Activated CD4-positive, alpha-beta T cell treated with anti-CD3 and anti-CD28 coated beads, Interleukin-2, amount 50 U/mL, for 1 hour (primary cell): Measurements from ENCODE around the gene PRKAG2.
"Not testable (repeated sequence)": the region's sequence is repeated elsewhere in the genome, so short reads cannot be mapped to it uniquely, and the experiment has no call there.

Source experiments
- DNase-seq: peaks from one replicate; pipeline ENCODE4 v3.0.0-alpha.2; 2020

Gene PRKAG2

GRCh38 chr7:151849008-151849878 lies 27.7 kb downstream of the PRKAG2 start:
- DNase-seq: no peak

GRCh38 chr7:151847681-151848081 lies 29.2 kb downstream of the PRKAG2 start:
- no peak for DNase-seq

- DNase-seq: no peak
Measured at GRCh38 chr7:151847136-151847535, 29.8 kb downstream of the PRKAG2 start.

DNA sequence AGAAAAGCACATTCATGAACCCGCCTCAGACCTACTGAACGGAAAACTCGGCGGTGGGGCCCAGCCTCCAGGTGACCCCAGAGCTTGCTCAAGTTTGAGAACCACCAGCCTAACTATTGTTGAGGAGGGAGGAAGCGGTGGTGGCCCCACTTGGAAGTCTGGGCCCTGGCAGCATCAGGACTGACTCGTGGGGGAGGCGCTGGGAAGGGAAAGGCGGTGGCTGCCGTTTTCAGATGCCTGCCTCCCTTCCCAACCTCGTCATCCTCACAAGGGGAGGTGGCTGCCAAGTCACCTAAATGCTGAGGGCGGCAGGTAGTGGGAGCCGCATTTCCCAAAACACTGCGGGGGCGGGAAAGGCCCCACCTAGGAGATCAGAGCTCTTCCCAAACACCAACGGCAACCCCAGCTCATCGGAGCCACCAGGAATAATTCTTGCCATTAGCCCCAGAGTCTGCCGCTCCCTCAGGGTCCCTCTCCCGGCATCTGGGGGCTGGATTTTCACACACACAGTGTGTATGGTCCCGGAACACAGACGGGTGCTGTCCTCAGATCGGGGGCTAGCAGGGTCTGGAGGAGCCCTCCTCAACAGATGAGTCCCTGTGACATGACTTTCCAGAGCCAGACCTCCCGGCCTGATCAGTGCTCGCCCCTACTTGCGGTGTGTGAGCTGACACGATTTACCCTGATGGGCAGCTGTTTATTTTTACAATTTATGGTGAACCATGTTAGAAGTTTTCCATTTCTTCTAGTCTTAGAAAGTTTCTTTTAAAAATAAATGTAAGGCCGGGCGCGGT lies 31.3 kb downstream of the PRKAG2 start:
- no peak for DNase-seq

- DNase-seq: no peak
Measured at GRCh38 chr7:151844825-151845200, 32.1 kb downstream of the PRKAG2 start.

DNA sequence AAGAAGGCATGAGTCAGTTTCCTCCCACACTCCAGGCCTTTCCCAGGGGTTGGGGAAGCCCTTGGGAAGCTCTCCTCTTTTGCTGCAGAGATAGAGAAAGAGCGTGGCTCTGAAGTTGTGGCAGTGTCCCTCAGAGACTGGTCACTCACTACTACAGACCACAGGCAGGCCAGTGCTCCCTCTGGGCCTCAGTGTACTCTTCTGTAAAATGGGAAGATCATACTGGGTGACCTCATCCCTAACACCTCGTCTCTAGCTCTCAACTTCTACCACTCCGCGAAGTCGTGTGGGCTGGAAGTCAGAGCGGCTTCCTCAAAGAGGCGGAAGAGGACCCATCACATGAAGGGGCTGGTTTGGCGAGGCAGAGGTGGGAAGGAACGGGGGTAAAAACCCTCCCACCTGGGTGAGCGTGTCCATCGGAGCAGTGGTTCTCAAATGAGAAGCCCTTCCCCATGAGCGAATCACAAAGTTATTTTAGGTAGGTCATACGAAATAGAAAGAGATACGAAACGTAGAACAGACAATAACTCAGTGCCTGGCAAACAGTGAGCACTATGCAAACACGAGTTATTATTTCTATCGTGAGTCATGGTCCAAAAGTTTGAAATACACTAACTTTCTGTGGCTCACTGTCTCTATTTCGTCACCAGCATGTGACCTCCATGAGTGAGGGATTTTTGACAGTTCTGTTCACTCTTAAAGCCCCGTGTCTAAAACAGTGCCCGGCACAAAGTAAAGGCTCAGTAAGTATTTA lies 32.7 kb downstream of the PRKAG2 start:
- DNase-seq: no peak

GRCh38 chr7:151843181-151843580 lies 33.7 kb downstream of the PRKAG2 start:
- DNase-seq: no peak

DNA sequence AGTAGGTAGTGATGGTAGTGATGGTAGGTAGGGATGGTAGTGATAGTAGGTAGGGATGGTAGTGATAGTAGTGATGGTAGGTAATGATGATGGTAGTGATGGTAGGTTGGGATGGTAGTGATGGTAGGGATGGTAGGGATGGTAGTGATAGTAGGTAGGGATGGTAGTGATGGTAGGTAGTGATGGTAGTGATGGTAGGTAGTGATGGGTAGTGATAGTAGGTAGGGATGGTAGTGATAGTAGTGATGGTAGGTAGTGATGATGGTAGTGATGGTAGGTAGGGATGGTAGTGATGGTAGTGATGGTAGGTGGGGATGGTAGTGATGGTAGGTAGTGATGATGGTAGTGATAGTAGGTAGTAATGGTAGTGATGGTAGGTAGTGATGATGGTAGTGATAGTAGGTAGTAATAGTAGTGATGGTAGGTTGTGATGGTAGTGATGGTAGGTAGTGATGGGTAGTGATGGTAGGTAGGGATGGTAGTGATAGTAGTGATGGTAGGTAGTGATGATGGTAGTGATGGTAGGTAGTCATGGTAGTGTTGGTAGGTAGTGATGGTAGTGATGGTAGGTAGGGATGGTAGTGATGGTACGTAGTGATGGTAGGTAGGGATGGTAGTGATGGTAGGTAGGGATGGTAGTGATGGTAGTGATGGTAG lies 35.4 kb downstream of the PRKAG2 start:
- not testable (repeated sequence) for DNase-seq

DNA sequence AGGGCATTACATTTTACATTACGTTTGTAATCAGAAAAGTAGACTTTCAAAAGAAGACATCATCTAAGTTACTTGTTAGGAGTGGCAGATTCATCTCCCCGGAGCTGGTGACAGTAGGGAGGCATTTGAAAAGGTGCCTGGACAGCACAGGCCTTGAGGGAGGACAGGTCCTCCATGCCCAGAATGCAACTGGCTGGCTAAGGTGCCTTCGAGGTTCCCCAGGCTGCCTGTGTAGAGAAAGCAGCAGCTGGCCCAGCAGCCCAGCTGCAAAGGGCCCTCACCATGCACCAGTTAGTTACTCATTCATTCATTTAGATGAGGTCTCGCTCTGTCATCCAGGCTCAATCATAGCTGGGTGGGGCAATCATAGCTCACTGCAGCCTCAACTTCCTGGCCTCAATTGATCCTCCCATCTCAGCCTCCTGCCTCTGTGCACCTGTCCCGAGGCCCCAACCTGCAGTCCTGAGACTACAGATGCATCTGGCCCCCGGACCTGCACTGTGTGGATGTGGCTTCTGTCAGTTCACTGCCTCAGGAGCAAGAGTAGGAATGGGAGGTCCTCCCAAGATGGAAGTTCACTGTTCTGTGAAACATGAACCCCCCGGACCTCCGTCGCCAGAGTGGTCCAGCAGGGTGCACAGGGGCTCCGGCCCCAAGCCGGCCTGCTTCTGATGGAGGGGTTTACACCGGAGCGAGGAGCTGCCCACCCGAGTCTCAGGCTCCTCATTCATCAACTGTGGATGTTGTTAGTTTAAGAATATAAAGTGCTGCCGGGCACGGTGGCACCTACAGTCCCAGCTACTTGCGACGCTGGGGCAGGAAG lies 36.6 kb downstream of the PRKAG2 start:
- no peak for DNase-seq

- no peak for DNase-seq
Measured at GRCh38 chr7:151839451-151839921, 37.4 kb downstream of the PRKAG2 start.

- DNase-seq: peak; percentile 27
Measured at GRCh38 chr7:151838861-151839381, 38.0 kb downstream of the PRKAG2 start.

- no peak for DNase-seq
Measured at GRCh38 chr7:151838072-151838471, 38.8 kb downstream of the PRKAG2 start.

GRCh38 chr7:151837285-151838042 lies 39.5 kb downstream of the PRKAG2 start:
- no peak for DNase-seq

GRCh38 chr7:151836927-151837205 lies 40.0 kb downstream of the PRKAG2 start:
- no peak for DNase-seq

GRCh38 chr7:151836191-151836926 lies 40.6 kb downstream of the PRKAG2 start:
- DNase-seq: no peak

GRCh38 chr7:151835636-151836035 lies 41.3 kb downstream of the PRKAG2 start:
- no peak for DNase-seq

- DNase-seq: no peak
Measured at GRCh38 chr7:151834271-151835035, 42.5 kb downstream of the PRKAG2 start.

GRCh38 chr7:151833691-151834090 lies 43.2 kb downstream of the PRKAG2 start:
- no peak for DNase-seq

GRCh38 chr7:151833213-151833651 lies 43.7 kb downstream of the PRKAG2 start:
- no peak for DNase-seq
